ENCODE measurements around the gene DTX2. TPM values are rescaled to one million over a fixed set of nuclear protein-coding genes. Genes with fewer than 3 reads are reported as not detected.
"Not testable (repeated sequence)": the region's sequence is repeated elsewhere in the genome, so short reads cannot be mapped to it uniquely, and the experiment has no call there.

The DTX2 gene
- total RNA-seq (10 to 100 TPM; 38.6 to 60.6 (median 44.5) TPM), polyA plus RNA-seq (10 to 100 TPM; 17.9 to 50.9 (median 36.2) TPM)
- long read RNA-seq, donor 1, partial matches to known transcripts, result 0 of 1 reads
- long read RNA-seq, donor 1, other reads (novel, unspliced or antisense), result 0 of 1 reads
- long read RNA-seq, donor 2, partial matches to known transcripts, result 0 of 3 reads
- long read RNA-seq, donor 2, other reads (novel, unspliced or antisense), result 0 of 3 reads

DNA sequence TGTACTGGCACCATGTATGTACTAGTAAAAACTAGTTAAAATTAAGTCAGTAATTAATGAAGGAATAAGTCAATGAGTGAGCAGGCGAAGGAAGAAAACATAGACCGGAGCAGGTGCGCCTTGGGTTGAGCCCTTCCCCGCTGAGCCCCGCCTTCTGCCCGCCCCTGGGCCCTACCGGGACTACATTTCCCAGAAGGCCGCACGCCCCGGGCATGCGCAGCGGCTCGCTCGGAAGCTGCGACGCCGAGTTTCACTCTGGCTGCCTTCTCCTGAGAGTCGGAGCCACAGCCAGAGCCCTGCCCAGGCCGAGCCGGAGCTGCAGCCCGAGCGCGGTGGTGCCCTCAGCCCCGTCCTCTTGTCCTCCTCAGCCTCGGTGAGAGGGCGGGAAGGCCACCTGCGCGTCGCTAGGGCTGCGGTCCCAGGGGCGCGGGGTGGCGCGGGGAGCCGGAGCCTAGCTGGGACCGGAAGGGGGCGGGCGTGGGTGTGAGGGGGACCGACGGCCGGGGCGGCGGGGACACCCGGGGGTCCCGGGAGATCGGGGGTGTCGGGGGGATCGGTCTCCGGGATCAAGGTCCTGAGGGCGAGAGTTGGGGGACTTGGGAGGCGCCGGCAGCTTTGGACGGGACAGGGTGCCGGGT, at the start of gene DTX2:
TSS of gene DTX2 (plus strand) at position 246 of the 638 bp plus-strand sequence. CDS start 18,801 bp downstream, outside the sequence.
- H3K36me3 ChIP-seq; H3K27me3 ChIP-seq (replicated peaks in 1 of 7); intact Hi-C loops (cut with DNase I; ENCODE audit: low total_unique reads); H3K9me3 ChIP-seq: not testable (repeated sequence)
- peaks cover 0 to 12% (median 2%) of the 10 kb centered on the region in 6 donors for H3K4me1 ChIP-seq
- WGBS, 5 donors, result 0 to 1% (median 1%) methylated on average over 12 to 19 of the region's 54 CpGs; no CpG with 5 or more reads in 2 of the 5 donors
- peak; percentile 92 for DNase-seq
- TF ChIP-seq, protein P1, sequence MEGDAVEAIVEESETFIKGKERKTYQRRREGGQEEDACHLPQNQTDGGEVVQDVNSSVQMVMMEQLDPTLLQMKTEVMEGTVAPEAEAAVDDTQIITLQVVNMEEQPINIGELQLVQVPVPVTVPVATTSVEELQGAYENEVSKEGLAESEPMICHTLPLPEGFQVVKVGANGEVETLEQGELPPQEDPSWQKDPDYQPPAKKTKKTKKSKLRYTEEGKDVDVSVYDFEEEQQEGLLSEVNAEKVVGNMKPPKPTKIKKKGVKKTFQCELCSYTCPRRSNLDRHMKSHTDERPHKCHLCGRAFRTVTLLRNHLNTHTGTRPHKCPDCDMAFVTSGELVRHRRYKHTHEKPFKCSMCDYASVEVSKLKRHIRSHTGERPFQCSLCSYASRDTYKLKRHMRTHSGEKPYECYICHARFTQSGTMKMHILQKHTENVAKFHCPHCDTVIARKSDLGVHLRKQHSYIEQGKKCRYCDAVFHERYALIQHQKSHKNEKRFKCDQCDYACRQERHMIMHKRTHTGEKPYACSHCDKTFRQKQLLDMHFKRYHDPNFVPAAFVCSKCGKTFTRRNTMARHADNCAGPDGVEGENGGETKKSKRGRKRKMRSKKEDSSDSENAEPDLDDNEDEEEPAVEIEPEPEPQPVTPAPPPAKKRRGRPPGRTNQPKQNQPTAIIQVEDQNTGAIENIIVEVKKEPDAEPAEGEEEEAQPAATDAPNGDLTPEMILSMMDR (IDR thresholded peaks at IDR 0.05 in 8 of 11, conservative IDR thresholded peaks at IDR 0.05 in 3 of 11), result peak in 1 of 11 experiments; percentile 10
- peak within 1 kb of the TSS; percentile 28 to 66 (median 50) for H3K4me3 ChIP-seq
- peak within 1 kb of the TSS in 5 of 8 donors; percentile 70 to 81 (median 79) for H3K27ac ChIP-seq

DNA sequence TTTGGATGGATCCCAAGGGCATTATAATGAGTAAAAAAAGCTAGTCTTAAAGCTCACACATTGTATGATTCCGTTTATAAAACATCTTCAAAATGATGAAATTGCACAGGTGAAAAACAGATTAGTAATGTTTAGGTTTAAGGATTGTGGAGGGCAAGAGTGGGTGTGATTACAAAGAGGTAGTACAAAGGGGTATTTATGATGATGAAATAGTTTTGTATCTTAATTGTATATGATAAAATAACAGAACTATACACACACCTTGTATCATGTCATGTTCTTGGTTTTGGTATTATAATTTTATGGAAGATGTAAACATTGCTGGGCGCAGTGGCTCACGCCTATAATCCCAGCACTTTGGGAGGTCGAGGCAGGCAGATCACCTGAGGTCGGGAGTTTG, 49.3 kb upstream of the DTX2 start:
- no peak overlapping the region for H3K27ac ChIP-seq
- H3K36me3 ChIP-seq, result no peaks in the 10 kb centered on the region
- H3K9me3 ChIP-seq, result no peaks in the 10 kb centered on the region
- no peak for DNase-seq
- intact Hi-C loops (cut with DNase I; ENCODE audit: low total_unique reads), result no loop called here
- TF ChIP-seq POLR2AphosphoS5 (IDR thresholded peaks at IDR 0.05) (no peak), POLR2A (IDR thresholded peaks at IDR 0.05) (no peak)
- TF ChIP-seq, protein P1 (IDR thresholded peaks at IDR 0.05 in 8 of 11, conservative IDR thresholded peaks at IDR 0.05 in 3 of 11), result no peak
- H3K27me3 ChIP-seq (replicated peaks in 1 of 7), result no peaks in the 10 kb centered on the region
- 74 to 88% (median 87%) methylated on average over 5 of the region's 5 CpGs for WGBS, 5 donors
- no peak overlapping the region for H3K4me3 ChIP-seq
- H3K4me1 ChIP-seq, result no peaks in the 10 kb centered on the region

DNA sequence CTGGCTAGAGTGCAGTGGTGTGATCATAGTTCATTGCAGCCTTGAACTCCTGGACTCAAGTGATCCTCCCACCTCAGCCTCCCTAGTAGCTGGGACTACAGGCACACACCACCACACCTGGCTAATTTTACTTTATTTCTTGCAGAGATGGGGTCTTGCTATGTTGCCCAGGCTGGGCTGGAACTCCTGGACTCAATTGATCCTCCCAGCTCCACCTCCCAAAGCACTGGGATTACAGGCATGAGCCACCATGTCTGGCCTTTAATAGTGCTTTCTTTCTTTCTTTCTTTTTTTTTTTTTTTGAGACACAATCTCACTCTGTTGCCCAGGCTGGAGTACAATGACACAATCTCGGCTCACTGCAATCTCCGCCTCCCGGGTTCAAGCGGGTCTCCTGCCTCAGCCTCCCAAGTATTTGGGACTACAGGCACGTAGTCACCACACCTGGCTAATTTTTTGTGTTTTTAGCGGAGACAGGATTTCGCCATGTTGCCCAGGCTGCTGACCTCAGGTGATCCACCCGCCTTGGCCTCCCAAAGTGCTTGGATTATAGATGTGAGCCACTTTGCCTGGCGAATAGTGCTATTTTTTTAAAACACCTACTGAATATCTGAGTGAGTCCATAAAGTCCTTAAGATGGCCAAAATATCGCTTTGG, 43.7 kb upstream of the DTX2 start:
- WGBS, 5 donors, result 90 to 96% (median 94%) methylated on average over 10 of the region's 10 CpGs

DNA sequence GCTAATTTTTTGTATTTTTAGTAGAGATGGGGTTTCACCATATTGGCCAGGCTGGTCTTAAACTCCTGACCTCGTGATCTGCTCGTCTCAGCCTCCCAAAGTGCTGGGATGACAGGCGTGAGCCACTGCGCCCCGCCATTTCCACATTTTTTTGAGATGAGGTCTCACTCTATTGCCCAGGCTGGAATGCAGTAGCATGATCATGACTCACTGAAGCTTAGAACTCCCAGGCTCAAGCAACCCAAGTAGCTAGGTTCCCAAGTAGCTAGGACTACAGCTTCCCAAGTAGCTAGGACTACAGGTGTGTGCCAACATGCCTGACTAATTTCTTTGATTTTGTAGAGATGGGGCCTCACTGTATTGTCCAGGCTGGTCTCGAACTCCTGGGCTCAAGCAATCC, 40.4 kb upstream of the DTX2 start:
- H3K9me3 ChIP-seq; H3K27ac ChIP-seq; H3K36me3 ChIP-seq; H3K4me3 ChIP-seq; H3K27me3 ChIP-seq (replicated peaks in 1 of 7); intact Hi-C loops (cut with DNase I; ENCODE audit: low total_unique reads): not testable (repeated sequence)
- DNase-seq, result peak; percentile 15
- WGBS, 5 donors, result 84 to 90% (median 88%) methylated on average over 6 of the region's 6 CpGs
- peaks cover 0 to 15% (median 2%) of the 10 kb centered on the region in 6 donors for H3K4me1 ChIP-seq

More for the DNA sequence above, 43.7 kb upstream of the DTX2 start:
- H3K4me1 ChIP-seq, result peaks cover 0 to 15% (median 2%) of the 10 kb centered on the region in 6 donors
- DNase-seq; H3K36me3 ChIP-seq; intact Hi-C loops (cut with DNase I; ENCODE audit: low total_unique reads); H3K9me3 ChIP-seq; H3K4me3 ChIP-seq; H3K27me3 ChIP-seq (replicated peaks in 1 of 7); H3K27ac ChIP-seq: not testable (repeated sequence)
